HG03460 (cell line): Measurements from ENCODE around the gene SH3PXD2B.

Experiments used
- ATAC-seq: cut with Tn5 transposase; IDR thresholded peaks from one replicate; pipeline ENCODE4 v1.9.1; 2021; ENCODE audit not compliant: unreplicated experiment

SH3PXD2B gene

DNA sequence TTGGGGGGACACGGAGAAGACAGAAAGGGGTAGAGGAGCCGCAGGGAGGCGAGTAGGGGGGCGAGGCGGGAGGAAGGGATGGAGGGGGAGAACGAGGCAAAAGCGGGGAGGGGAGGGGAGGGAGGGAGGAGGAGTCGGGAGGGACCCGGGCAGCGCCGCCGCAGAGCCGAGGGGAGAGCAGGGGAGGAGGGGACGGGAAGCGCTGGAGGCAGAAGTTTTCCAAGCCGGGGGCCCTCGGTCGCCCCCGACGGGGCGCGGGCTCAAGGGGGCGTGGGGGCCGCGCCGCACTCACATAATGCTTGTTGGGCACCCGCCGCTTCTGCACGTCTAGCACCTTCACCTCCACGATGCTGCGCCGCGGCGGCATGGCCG, 353 bp downstream of the SH3PXD2B start:
- ATAC-seq: no peak

DNA sequence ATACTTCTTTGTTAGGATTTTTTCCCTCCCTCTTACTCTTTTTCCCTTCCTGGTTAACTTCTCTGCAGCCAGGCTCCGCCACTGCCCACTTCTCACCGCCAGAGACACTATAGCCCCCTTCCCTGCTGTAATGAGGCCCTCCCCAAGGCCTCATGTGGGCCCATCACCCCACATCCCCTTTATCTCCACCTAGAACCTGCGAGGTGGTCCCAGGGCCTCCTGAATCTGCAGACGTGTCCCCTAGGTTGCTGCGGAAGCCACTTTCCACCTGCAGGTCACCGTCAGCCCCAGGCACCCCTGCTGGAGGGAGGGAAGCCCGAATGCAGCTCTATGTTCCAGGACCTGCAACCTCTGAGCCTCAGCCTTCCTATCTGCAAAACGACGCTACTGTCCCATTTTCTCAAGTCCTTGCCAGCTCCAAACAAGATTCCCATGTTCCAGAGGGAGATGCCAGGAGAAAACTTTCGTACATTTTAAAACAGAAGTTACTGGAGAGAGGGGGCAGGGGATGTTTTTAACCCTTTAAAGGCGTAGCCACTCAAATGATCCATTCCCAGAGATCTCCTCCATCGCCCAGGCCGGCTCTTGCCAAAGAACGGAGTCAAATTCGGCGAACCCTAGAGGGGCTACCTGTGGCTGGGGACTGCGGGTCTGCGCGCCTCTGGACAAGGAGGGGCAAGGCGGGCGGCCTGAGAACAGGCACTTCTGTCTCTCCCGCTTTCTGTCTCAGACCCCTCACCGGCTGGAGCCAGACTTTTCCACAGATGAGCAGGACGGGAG, 929 bp downstream of the SH3PXD2B start:
- ATAC-seq: no peak

DNA sequence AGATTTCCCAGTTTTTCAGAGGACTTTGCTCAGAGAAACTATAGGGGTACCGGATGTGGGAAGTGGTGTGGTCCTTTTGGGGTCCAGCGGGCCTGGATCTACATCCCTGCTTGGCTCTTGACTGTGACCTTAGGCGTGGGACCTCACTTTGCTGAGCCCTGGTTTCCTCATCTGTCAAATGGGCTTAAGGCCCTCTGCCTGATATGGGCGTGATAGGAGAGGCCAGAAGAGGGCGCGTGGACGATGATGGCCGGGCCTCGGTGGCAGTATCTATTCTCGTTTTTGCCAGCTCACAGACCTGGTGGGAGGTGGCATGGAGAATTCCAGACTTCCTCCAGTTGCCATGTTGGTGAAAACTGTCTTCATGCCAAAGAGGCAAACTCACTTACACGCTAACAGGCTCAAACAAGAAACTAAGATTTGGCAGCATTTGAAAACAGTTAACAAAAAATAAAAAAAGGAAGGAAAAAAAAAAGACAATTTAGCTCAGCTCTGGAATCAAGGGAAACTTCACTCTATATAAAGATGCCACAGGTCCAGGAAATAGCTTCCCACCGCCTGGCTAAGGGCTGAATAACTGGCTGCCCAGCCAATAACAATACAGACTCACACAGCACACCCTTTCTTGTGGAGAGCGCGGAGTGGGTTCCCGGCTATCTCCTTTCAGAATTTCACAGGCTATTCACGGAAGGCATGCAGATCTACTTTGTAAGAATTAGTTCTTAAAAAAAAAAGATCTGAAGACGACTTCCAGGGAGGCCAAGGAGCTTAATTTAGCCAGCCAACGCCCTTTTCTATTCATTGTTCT, 1.7 kb downstream of the SH3PXD2B start:
- ATAC-seq: no peak

DNA sequence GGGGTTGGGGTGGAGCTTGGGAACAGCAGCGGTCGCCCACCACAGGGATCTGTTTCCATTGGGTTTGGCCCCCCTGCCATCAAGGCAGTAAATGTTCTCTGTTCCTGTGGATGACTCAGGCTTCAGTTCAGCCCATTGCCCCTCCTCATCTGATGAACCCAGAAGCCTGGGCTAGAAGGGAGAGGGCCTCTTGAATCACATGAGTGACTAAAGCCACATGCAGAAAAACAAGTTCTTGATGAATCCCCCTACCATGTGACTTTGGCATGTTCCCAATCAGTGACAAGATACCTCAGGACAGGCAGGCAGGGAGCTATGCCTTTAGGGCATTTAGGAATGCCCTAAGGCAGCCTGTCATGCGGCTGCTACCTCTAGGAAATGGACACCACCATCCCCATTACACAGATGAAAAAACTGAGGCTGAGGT, 2.5 kb downstream of the SH3PXD2B start:
- no peak for ATAC-seq

DNA sequence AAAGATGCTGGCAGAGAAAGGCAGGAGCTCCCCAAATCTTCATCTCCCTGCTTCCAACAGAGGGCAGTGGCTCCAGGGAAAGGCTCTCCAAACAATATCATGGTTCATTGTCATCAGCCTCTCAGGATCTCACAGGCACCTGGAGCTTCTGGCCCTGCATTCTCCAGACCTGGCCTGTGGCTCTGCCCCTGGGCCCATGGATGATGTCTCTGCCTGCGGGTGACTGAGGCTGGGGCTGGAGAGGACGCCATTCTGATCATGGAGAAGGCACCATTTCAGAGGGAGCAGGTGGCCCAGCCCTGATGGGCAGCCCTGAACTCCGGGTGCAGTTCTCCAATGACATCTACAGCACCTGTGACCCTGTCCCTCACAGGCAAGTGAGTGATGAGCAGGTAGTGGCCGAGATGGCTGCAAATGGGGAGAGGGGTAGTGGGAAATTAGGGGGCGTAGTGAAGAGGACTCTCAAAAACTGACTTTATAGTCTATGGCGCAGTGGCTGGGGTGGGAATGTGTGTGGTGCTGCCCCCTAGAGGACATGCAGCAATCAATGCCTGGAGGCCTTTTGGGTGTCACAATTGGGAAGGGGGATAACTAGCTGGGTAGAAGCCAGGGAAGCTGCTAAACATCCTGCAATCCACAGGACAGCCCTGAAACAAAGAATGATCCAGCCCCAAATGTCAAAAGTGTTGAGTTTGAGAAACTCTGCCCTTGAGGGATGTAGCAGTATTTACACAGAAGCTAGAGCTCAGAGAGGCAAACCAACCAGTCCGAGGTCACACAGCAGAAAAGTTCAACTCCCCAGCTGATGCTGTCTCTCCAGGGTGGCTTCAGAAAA, 3.2 kb downstream of the SH3PXD2B start:
- no peak for ATAC-seq

DNA sequence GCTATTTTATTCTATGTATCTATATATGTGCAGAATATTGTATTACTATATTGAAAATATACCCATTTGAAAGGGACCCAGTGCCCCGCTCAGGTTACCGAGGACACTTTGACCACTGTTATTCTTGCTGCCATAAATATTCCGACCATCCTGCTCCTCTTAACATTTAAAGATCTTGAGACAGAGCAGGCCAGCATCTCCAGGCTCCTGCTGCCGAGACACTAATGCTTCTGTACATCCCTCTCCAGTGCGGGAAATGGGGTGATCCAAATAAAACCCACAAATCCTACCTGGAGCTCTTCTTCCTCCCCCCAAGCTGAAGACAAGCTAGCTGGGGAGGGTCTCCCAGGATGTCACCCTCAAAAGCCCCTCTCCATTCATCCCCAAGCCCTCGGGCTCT, 3.9 kb downstream of the SH3PXD2B start:
- no peak for ATAC-seq

DNA sequence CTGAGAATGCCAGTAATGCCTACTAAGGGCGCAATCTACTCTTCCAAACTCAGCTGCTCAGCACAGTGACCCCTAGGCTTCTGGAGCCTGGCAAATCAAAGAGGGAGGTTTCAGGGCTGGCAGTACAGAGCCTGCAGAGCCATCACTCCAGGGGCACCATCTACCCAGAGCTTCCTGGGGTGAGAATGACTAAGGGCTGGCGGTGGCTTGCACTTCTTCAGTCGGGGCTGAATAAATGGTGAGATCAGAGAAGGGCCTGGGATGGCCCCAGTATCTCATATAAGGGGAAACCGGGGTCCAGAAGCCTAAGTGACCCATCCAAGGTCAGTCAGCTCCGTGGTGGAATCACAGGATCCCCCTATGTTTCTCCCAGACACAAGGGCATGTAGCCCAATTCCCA, 5.3 kb downstream of the SH3PXD2B start:
- no peak for ATAC-seq

DNA sequence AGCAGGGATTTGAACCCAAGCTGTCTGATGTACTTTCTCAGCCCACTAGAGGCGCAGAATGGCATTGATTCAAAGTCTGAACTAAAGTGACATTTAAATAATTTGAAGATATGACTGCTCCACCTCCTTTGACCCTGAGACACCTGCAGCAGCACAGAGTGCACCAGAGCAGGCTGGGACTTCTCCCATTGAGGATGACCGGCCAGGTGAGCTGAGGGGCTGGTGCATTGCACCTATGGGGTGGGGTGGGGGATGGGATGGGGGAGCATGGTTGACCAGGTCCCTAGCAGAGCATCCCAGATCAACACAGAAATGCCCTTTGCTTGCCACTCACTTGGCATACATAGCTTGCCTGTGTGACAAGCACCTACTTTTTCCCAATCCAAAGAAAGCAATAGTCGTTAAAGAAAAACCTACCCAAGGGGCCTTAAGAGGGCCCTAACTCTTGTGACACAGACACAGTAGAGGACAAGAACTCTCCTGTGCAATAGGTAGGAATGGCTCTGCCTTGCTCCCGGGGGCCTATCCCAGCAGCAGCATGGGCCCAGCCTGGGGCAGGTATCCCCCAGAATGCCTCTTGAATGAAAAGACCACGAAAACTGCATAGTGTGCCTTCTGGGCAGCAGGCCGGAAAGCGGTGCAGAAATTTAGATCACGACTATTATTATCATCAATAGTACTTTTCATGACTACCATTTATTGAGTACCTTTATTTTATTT, 6.5 kb downstream of the SH3PXD2B start:
- no peak for ATAC-seq

DNA sequence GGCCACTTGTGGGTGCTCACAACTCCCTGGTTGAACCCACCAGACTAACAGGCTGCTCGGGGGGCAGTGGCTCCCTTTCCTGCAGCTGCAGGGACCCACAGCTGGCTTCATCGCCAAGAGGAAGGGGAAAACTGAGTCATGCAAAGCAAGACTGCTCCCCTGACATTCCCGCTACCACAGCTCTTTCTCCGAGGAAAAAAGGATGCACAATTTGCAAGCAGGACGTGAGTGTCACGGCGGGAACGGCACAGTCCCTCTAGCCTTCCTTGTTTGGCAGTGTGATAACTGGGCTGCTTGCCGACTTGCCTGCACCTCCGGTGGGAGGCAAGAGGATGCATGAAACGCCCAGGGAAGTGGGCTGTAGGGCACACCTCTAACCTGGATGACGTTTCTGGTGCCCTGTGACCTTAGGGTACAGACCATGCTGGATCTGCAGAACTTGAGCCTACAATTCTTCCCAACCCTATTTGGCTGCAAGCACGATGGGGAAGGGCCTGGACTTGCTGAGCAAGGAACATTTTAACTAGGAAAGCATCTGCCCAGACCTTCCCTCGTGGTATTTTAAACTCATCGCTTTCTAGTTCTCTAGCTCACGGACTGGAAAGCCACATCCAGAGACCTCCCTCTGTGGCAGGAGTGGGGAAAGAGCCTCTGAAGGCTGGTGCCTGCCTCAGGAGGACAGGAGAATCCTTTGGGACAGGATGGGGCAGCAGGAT, 7.8 kb downstream of the SH3PXD2B start:
- ATAC-seq: no peak

DNA sequence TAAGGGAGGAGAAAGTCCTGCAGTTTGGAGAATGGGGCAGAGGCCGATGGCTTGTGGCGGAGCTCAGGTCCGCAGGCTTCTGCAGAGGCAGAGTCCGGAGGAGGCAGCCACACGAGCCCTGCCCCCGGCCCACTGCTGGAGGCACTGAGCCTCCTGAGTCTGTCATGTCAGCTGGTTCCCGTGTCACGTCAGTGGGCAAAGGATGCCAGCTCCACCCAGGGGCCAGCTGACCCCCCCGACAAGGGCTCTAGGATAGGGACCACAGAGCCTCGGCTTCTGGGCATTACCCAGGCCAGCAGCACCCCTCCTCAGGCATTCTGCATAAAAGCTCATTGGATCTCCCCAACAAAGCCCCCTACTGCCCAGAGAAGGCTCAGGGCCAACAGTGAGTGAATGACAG, 8.5 kb downstream of the SH3PXD2B start:
- no peak for ATAC-seq

DNA sequence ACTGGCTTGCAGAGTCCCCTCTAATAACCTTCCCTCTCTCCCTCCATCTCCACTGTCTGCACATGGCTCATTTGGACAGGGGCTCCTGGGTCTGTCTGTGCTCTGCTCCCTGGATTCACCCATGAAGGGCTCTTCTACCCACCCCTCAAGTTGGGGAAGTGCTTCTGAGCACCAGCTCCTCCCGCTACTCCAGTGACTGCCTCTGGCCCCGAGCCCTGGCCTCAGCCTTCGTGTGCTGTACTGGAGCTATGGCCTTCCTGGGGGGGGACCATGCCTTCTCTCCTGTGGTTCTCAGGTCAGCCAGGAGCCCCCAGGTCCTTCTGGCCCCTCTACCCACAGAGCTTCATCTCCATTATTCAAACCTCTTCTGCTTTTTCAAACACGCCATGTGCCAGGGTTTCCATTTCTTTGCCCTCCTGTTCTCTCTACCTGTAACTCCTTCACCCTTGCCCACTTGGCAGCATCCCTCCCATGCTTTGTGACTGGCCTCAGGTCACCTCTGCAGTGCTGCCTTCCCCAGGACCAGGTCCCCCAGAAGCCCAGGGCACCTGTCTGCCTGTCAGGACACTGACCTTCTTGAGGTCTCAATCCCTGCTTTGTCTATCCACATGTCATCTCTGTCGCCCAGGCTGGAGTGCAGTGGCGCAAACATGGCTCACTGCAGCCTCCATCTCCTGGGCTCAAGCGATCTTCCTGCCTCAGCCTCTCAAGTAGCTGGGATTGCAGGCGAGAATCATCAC, 9.5 kb downstream of the SH3PXD2B start:
- no peak for ATAC-seq

DNA sequence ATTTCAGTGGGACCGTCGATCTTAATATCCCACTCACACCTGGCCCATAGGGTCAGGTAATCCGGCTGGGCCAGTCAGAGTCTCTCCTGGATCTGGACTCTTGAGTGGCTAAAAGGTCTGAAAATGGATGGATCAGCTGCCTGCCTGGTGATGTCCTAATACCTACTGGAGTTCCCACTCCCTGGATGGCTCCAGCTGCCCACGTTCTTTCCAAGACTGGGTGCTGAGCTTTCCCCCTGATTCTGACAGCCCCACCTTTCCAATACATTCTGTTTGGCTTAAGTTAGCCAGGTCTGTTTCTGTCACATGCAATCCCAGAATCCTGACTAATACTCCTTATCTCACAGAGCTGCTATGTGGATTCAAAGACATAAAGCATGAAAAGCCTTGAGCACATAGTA, 10.2 kb downstream of the SH3PXD2B start:
- no peak for ATAC-seq

DNA sequence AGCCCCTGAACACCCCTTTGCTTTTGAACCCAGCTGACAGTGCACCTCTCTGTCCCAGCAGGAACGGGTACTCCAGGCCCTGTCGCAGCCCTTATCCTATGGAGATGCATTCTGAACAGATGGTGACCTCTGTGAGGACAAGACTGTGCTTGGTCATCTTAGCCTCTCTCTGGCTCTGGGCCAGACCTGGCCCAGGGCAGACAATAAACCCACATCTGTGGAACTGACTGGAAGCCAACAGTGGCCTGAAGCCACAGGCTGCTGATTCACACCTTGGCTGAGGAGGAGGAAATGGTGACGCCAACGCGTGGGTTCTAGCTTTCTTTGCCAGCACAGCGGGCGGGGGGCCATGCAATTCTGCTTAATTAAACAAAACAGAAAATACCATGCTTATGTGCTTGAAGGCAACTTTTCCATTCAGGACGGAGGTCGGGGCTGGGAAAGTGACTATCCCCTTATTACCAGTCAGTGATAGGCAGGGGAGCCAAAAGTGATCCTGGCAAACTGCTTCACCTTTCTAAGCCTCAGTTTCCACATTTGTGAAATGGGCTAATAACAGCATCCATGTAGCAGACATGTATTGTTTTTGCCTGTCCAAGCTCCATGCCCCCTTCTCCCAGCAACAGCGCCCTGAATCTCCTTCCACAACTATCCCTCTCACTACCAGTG, 10.8 kb downstream of the SH3PXD2B start:
- no peak for ATAC-seq

DNA sequence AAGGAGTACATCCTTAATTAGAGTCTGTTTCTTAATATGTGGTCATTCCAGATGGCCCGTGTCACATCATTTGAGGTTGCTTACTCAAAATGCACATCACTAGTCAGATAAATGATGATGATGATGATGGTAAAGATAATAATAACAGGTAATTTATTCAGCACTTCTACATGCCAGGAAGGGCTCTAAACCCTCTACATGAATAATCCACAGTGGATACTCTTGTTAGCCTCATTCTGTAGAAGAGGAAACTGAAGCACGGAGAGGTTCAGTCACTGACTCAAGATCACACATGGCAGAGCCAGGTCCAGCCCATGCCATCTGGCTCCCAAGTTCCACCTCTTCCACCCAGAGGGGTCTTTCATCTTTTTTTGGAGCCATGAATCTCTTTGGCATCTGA, 11.7 kb downstream of the SH3PXD2B start:
- ATAC-seq: no peak

DNA sequence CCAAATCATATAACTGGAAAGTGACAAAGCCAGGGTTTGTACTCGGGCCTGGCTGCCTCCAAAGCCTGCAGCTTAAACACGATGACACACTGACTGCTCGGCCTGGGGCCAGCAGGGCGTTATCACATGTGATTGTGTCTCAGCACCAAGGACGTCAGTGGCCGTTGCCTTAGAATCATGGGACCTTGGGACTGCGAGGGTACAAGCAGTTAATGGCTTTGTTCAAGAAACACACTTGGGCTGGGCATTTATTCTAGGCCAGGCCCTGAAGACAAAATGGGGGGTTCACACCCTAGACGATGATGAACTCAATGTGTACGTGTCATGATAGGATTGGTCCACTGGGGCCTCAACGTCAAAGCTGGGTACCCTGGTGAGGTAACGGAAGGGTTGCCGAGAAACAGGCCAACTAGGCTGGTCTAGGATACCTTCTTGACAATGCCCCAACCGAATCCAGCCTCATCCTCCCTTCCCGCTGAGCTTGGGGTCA, 13.0 kb downstream of the SH3PXD2B start:
- ATAC-seq: no peak

DNA sequence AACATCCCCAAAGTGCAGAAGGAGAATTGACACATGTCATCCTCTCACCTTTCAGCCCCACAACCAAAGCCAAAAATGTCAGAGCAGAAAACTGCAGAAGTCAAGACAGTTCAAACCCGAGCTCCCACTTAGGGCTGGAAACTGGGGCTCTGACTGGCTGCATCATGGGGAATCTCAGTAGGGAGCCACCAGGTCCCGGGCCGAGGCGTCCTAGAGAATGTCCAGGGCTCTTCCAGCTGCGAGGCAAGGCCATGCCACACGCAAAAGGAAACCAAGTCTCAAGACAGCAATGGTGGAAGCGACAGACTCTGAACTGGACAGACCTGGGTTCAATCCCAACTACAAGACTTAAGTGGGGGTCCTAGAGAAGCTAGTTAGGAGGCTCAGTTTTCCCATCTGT, 13.8 kb downstream of the SH3PXD2B start:
- ATAC-seq: no peak

DNA sequence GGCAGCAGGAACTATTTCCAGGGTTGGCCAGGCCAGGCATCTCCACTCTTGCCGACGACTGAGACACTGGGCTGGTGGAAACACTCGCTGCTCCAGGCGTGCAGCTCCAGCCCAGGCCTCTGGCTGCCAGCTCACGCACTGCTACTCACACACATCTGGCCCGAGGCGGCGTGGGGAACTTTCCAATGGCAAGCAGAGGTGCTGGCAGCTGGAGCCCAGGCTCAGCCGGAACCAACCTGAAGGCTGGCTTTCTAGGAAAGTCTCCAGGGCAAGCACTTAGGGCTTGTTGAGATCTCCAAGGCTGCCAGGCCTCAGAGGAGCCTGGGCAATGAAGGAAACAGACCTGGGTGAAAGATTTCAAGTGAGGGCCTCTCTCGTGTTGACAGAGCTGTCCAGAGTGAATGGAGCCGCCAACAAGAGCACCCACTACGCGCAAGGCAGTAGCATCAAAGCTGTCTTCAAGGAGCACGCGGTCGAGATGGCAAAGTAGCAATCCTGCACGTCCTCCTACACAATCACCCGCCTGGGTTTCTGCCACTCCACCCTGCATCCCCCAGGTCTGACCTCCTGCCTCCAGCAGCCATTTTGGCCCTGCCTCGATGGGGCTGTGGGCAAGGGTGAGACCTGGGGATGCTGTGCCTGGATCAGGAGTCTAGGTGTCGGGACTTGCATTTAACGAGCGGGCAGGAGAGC, 14.4 kb downstream of the SH3PXD2B start:
- ATAC-seq: no peak

DNA sequence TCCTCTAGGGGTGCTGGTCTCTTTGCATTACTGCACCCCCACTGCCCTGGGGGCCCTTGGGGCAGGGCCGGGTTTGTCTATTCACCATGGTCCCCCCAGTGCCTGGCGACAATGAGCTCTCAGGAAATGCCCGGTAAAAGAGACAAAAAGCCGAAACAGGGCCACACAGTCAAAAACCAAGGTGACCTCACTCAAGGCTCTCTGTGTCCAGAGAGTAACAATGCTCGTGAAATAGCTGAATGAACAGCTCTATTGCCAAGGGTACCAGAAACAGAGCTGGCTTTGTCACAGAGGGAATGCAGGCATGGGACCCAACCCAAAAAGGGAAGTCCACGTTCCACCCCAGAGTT, 16.0 kb downstream of the SH3PXD2B start:
- ATAC-seq: no peak
